ENCODE data around the gene CHML. TPM values are rescaled to one million over a fixed set of nuclear protein-coding genes. Genes with fewer than 3 reads are reported as not detected.

The CHML gene
- total and polyA plus RNA-seq, 12 donors: 1.7 to 11.4 (median 7.7) TPM

GRCh38 chr1:241679961-241680360 is 39.8 kb upstream of the CHML start:
- peaks cover 0 to 6% (median 0%) of the 10 kb centered on the region in 11 donors for H3K9me3 ChIP-seq

GRCh38 chr1:241679404-241679803 is 39.2 kb upstream of the CHML start:
- no peaks in the 10 kb centered on the region for H3K36me3 ChIP-seq
- no peaks in the 10 kb centered on the region for H3K4me1 ChIP-seq
- H3K9me3 ChIP-seq: peaks cover 0 to 6% (median 0%) of the 10 kb centered on the region in 11 donors
- ATAC-seq (no peak), DNase-seq (no peak)
- no peak overlapping the region for H3K4me3 ChIP-seq
- 73 to 80% methylated on average over 4 of the region's 4 CpGs for WGBS, 2 donors
- peaks cover 0 to 8% (median 0%) of the 10 kb centered on the region in 7 donors for H3K27me3 ChIP-seq
- no peak overlapping the region for H3K27ac ChIP-seq
- TF ChIP-seq CTCF (IDR thresholded peaks at IDR 0.05): no peak
- intact Hi-C loops (cut with DNase I): no loop called here

More at GRCh38 chr1:241679961-241680360, 39.8 kb upstream of the CHML start:
- ATAC-seq (no peak), DNase-seq (no peak)
- peaks cover 0 to 8% (median 0%) of the 10 kb centered on the region in 7 donors for H3K27me3 ChIP-seq
- intact Hi-C loops (cut with DNase I): no loop called here
- no peak overlapping the region for H3K27ac ChIP-seq
- no peak overlapping the region for H3K4me3 ChIP-seq
- TF ChIP-seq CTCF (IDR thresholded peaks at IDR 0.05): no peak
- H3K4me1 ChIP-seq: no peaks in the 10 kb centered on the region
- H3K36me3 ChIP-seq: no peaks in the 10 kb centered on the region
- 78% methylated on average over 3 of the region's 3 CpGs for WGBS, 2 donors

- H3K27me3 ChIP-seq: peaks cover 0 to 8% (median 0%) of the 10 kb centered on the region in 7 donors
- intact Hi-C loops (cut with DNase I): no loop called here
- no peaks in the 10 kb centered on the region for H3K4me1 ChIP-seq
- no peaks in the 10 kb centered on the region for H3K36me3 ChIP-seq
- no peak for ATAC-seq
- H3K9me3 ChIP-seq: peaks cover 0 to 6% (median 0%) of the 10 kb centered on the region in 11 donors
- no peak for TF ChIP-seq CTCF (IDR thresholded peaks at IDR 0.05)
- no peak for DNase-seq
- no peak overlapping the region for H3K4me3 ChIP-seq
- H3K27ac ChIP-seq: no peak overlapping the region
- WGBS, 2 donors: 69 to 95% methylated on average over 2 of the region's 2 CpGs
Observed at GRCh38 chr1:241678536-241678935, 38.4 kb upstream of the CHML start.

- Histone ChIP-seq H3K27me3 (peaks cover 0 to 8% (median 0%) of the 10 kb centered on the region in 7 donors), H3K27ac (no peak overlapping the region), H3K4me1 (no peaks in the 10 kb centered on the region), H3K4me3 (no peak overlapping the region), H3K9me3 (peaks cover 0 to 6% (median 0%) of the 10 kb centered on the region in 11 donors), H3K36me3 (no peaks in the 10 kb centered on the region)
- ATAC-seq (no peak), DNase-seq (no peak)
- intact Hi-C loops (cut with DNase I): no loop called here
- no peak for TF ChIP-seq CTCF (IDR thresholded peaks at IDR 0.05)
- WGBS, 2 donors: 74 to 92% methylated on average over 5 of the region's 5 CpGs
Observed at GRCh38 chr1:241677201-241677600, 37.0 kb upstream of the CHML start.

Data from heart right ventricle (tissue), 16 donors.